Cerebellar cortex (tissue), 1 donor: ENCODE data around the gene APOBEC3C.
A peak's percentile ranks its signal among the peaks of the same experiment; 100 is the strongest.
"Not testable (repeated sequence)": the region's sequence is repeated elsewhere in the genome, so short reads cannot be mapped to it uniquely, and the experiment has no call there.

Experiments
- DNase-seq: peaks from one replicate; pipeline ENCODE4 v3.0.0-alpha.2; 2015; ENCODE audit warnings: low spot score

APOBEC3C gene

DNA sequence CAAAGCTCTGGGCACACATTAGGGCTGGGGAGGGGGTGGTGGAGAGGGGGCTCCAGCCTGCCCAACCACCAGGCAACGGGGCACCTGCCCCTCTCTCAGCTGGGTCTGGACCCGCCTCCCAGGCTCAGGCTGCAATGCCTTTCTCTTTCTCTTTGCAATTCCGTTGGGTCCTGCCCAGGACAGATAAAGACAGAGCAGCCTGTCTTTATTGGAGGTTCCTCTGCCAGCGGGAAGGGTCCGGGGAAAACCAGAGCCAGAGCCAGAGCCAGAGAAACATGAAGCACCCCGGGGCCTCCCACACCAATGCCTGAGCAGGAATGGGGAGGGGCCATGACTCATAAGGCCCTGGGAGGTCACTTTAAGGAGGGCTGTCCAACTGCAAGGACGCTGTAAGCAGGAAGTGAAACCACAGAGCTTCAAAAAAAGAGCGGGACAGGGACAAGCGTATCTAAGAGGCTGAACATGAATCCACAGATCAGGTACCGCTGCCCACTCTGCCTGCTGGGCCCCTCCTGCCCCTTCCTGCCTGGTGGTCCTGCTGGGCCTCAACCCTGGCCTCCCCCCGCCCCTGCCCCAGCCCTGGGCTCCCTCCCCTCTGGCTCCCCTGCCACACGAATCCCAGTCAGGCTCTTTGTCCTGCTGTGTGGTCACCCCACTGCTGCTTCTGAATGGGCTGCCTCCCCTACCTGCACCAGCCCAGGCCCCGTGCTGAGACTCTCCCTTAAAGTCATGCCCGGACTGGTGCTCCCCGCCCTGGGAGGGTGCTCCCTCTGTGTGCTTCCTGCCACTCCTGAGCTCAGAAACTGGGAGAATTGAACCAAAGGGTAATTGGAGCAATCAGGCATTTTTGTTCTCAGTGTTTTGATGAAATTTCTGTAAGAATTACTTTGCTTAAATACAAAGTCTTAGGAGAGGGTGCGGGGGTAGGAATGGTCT is 31.8 kb upstream of the APOBEC3C start, which contains the start of gene APOBEC3B:
APOBEC3B (plus strand) TSS at position 356 of the 936 bp plus-strand sequence; CDS start at position 463, 107 bp downstream.
- peak; percentile 78 for DNase-seq

- DNase-seq = no peak
These were observed 29.8 kb upstream of the APOBEC3C start for GRCh38 chr22:38984224-38984623.

- not testable (repeated sequence) for DNase-seq
These were observed 29.0 kb upstream of the APOBEC3C start for GRCh38 chr22:38984784-38985757.

GRCh38 chr22:38986629-38987028 is 27.4 kb upstream of the APOBEC3C start:
- DNase-seq = no peak

DNA sequence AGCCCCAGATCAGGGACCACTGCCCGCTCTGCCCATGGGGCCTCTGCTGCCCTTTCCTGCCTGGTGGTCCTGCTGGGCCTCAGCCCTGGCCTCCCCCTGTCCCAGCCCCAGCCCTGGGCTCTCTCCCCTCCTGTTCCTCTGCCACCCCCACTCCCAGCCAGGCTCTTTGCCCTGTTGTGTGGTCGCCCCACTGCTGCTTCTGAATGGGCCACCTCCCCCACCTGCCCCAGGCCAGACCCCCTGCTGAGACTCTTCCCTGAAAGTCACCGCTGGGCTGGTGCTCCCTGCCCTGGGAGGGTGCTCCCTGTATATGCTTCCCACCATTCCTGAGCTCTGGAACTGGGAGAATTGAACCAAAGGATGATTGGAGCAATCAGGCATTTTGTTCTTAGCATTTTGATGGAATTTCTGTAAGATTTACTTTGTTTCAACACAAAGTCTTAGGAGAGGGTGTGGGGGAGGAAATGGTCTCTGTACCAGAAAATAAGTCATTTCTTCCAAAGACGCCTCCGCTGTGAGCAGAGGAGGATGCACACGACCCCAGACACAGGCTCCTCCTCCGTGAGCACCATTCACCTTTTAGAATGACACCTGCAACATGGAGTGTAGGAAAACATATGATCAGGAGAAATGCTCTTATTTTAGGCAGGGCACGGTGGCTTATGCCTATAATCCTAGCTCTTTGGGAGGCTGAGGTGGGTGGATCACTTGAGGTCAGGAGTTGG is 26.7 kb upstream of the APOBEC3C start:
- no peak for DNase-seq

DNA sequence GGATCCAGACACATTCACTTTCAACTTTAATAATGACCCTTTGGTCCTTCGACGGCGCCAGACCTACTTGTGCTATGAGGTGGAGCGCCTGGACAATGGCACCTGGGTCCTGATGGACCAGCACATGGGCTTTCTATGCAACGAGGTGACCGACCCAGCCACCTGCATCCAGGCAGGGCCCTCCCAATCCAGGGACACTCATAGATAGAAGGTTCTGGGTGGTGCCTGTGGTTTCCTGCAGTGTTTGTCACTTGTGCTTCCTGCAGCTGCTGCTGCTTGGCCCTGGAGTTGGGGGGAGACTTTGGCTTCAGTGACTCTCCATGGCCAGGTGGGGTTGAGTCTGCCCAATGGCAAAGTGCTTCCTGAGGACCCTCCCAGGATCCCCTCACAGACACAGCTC is 24.6 kb upstream of the APOBEC3C start:
- DNase-seq = no peak

DNA sequence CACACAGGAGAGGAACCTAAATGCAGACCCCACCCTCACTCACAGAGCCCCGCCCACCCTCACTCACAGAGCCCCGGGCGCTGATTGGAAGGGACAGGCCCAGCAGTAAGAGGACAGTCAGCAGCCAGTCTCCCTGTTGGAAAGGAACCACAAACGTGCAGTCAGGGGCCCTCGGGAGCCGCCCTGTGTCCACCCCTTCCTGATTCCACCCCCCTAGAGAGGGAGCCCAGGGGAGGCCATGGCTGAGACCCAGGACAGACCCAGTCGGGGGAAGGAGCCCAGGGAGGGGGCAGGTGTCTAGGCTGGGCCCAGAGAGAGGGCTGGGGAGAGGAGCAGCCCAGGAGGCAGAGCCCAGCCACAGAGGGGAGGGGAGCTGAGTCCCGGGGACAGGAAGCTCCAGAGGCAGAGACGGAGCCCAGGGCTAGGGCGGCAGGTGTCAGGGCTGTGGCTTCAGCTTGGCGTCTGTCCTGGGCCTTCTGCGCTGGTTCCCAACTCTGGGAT is 21.1 kb upstream of the APOBEC3C start:
- DNase-seq = not testable (repeated sequence)

GRCh38 chr22:38996105-38996504 is 18.0 kb upstream of the APOBEC3C start:
- no peak for DNase-seq

- no peak for DNase-seq
These were observed 16.5 kb upstream of the APOBEC3C start for GRCh38 chr22:38997518-38997917.

DNA sequence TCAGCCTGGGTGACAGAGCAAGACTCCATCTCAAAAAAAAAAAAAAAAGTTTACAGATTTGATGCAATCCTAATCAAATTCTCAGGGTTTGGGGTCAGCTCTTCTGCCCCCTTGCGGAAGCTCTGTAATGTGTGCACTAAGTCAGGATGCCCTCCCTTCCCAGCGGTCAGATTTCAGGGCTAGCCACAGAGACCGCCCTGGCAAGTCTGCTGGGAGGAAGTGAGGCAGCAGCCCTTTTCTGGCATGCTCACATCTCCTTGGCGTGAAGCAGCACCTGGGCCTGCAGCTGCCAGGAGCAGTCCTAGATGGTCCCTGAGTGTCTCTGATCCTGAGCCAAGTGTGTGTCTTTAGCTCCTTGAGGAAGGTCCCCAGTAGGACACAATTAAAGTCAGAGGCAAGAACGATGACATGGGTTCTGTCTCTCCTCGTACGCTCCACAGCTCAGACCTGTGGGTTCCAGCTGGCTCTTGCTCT is 10.9 kb upstream of the APOBEC3C start:
- DNase-seq = peak; percentile 86

DNA sequence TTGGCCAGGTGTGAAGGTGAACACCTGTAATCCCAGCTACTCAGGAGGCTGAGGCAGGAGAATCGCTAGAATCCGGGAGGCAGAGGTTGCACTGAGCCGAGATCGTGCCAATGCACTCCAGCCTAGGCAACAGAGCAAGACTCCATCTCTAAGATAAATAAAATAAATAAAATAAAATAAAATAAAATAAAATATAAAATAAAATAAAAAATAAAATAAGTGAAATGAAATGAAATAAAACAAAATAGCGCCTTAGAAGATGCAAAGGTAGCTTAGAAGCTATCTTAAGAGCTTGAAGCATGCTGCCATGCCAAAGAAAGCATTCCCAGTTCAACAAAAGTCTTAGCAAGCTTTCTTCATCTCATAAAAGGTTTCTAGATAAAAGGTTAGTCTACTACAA is 6.9 kb upstream of the APOBEC3C start:
- DNase-seq = no peak

DNA sequence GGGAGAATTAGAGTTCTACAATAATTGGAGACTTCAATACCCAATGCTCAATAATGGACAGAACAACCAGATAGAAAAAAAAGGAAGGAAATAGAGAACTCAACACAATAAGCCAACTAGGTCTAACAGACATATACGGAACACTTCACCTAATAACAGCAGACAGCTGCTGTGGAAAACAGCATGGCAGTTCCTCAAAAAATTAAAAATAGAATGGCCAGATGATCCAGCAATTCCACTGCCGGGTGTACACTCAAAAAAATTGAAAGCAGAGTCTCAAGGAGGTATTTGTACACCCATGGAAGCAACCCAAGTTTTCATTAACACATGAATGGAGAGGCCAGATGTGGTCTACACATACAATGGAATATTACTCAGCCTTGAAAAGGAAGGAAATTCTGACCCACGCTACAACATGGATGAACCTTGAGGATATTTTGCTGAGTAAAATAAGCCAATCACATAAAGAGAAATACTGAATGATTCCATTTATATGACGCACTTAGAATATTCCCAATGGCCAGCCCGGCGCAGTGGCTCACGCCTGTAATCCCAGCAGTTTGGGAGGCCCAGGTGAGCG is 5.7 kb upstream of the APOBEC3C start:
- not testable (repeated sequence) for DNase-seq

- DNase-seq = no peak
These were observed 3.1 kb upstream of the APOBEC3C start for GRCh38 chr22:39010946-39011345.

GRCh38 chr22:39012533-39013511 is 1.2 kb upstream of the APOBEC3C start:
- DNase-seq = no peak

GRCh38 chr22:39013561-39013941 is 506 bp upstream of the APOBEC3C start:
- not testable (repeated sequence) for DNase-seq

- DNase-seq = not testable (repeated sequence)
These were observed 665 bp downstream of the APOBEC3C start for GRCh38 chr22:39014723-39015121.

DNA sequence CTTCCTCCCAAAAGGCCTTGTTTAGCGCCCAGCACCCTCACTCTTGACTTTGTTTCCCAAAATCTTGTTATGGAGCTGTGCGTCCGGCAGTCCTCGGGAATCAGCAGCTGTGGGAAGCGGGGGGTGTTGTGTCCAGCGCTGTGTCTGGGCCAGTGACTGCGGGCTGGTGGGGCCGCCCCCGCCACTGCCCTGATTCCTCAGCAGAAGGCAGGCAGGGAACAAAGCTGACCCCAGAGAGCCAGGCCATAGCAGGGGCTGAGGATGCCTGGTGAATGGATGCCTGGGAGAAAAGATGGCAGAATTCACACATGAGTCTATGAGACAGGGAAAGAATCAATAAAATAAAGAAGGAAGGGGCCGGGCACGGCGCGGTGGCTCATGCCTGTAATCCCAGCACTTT is 2.5 kb downstream of the APOBEC3C start:
- no peak for DNase-seq

GRCh38 chr22:39017596-39018365 is 3.7 kb downstream of the APOBEC3C start:
- DNase-seq = no peak
